NCI-H2107 treated with DMSO at 0.1 percent for 48 hours (cell line): ENCODE results near the gene SUN1.

Experiments
- DNase-seq: peaks from one replicate; lab custom pipeline; 2025; ENCODE audit not compliant: unreplicated experiment; lab: John Stamatoyannopoulos, UW

SUN1 gene

GRCh38 chr7:888081-889024, 56.1 kb downstream of the SUN1 start:
- no peak for DNase-seq

- DNase-seq: no peak
Measured at GRCh38 chr7:889025-889390, 56.7 kb downstream of the SUN1 start.

GRCh38 chr7:889391-889790, 57.1 kb downstream of the SUN1 start:
- no peak for DNase-seq

GRCh38 chr7:890868-891267, 58.6 kb downstream of the SUN1 start:
- no peak for DNase-seq

GRCh38 chr7:891291-891690, 59.0 kb downstream of the SUN1 start:
- no peak for DNase-seq

- DNase-seq: no peak
Measured at GRCh38 chr7:891805-892204, 59.5 kb downstream of the SUN1 start.

GRCh38 chr7:892648-893593, 60.6 kb downstream of the SUN1 start:
- no peak for DNase-seq

GRCh38 chr7:893686-894085, 61.4 kb downstream of the SUN1 start:
- no peak for DNase-seq

- no peak for DNase-seq
Measured at GRCh38 chr7:894164-894867, 62.0 kb downstream of the SUN1 start.

- DNase-seq: no peak
Measured at GRCh38 chr7:894927-895450, 62.7 kb downstream of the SUN1 start.

GRCh38 chr7:895451-896052, 63.3 kb downstream of the SUN1 start:
- DNase-seq: no peak

- no peak for DNase-seq
Measured at GRCh38 chr7:896346-897075, 64.2 kb downstream of the SUN1 start.

- DNase-seq: no peak
Measured at GRCh38 chr7:897086-897485, 64.8 kb downstream of the SUN1 start.

- DNase-seq: no peak
Measured at GRCh38 chr7:897771-898376, 65.6 kb downstream of the SUN1 start.

- DNase-seq: no peak
Measured at GRCh38 chr7:898460-898854, 66.2 kb downstream of the SUN1 start.

GRCh38 chr7:898855-899681, 66.8 kb downstream of the SUN1 start:
- DNase-seq: no peak

GRCh38 chr7:899806-900205, 67.5 kb downstream of the SUN1 start:
- no peak for DNase-seq

- DNase-seq: no peak
Measured at GRCh38 chr7:900331-901040, 68.2 kb downstream of the SUN1 start.
